OCI-LY3 (cell line): Measurements from ENCODE around the gene HHAT.

ENCODE experiments used
- EZH2phosphoT487 ChIP-seq: fragments of 200-600 bp; shearing (Covaris generic); IDR thresholded peaks from 2 replicates; pipeline ENCODE4 v1.6.1; 2018; ENCODE audit warnings: antibody characterized with exemption, mixed run types, low read depth
- TF ChIP-seq, protein P1 (sequence below): fragments of 200-600, 300-600 bp; sonication (generic); IDR thresholded peaks from 2 replicates; pipeline ENCODE4 v1.5.1; 2014; ENCODE audit warnings: antibody characterized with exemption, low read length, low read depth

DNA sequence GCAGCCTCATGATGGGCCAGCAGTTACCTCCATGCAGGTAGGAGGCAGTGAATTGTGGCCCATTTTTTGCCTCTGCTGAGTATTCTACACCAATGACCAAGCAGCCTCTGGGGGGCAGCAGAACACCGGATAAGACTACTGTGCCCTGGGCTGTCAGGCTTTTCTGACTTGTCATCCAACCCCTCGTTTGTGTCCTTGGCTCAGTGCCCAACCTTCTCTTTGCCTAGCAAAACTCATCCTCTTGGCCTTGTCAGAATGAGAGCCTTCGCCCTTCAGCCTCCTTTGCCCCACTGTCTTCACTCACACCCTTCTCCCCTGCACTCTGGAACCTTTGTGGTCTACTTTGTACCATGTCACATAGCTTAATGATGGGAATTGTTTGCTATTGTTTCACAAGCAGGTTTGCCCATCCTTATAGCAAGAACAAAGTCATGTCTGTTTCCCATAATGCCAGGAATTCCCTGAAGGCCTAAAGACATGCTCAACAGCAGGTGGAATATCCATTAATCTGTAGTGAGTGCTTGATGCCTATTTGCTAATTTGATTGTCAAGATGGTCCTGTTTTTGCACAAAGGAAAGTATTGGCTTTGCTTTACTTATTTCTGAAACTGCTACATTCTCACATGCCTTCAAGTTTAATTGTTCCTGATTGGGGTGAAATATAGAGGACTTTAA lies 255.9 kb downstream of the HHAT start:
- TF ChIP-seq, protein P1, sequence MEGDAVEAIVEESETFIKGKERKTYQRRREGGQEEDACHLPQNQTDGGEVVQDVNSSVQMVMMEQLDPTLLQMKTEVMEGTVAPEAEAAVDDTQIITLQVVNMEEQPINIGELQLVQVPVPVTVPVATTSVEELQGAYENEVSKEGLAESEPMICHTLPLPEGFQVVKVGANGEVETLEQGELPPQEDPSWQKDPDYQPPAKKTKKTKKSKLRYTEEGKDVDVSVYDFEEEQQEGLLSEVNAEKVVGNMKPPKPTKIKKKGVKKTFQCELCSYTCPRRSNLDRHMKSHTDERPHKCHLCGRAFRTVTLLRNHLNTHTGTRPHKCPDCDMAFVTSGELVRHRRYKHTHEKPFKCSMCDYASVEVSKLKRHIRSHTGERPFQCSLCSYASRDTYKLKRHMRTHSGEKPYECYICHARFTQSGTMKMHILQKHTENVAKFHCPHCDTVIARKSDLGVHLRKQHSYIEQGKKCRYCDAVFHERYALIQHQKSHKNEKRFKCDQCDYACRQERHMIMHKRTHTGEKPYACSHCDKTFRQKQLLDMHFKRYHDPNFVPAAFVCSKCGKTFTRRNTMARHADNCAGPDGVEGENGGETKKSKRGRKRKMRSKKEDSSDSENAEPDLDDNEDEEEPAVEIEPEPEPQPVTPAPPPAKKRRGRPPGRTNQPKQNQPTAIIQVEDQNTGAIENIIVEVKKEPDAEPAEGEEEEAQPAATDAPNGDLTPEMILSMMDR: peak; percentile 94
- TF ChIP-seq EZH2phosphoT487: no peak
